Activated naive CD8-positive, alpha-beta T cell treated with anti-CD3 and anti-CD28 coated beads, Interleukin-2, amount 10 ng/mL, durations not matched to agents 7 days and 5 days (primary cell): Measurements from ENCODE around the gene SPACA9. TPM values are rescaled to one million over a fixed set of nuclear protein-coding genes. Genes with fewer than 3 reads are reported as not detected.

ENCODE experiments used
- ATAC-seq: fragments of 150-1000 bp; cut with Tn5 transposase; one replicate; pipeline ENCODE4 v1.10.0; 2021; ENCODE audit warnings: low read depth, moderate library complexity
- POLR2A ChIA-PET: fragments of 350-600 bp; sonication (Branson Sonifier 250); formaldehyde crosslinking; loops from one replicate; lab custom pipeline; 2021; ENCODE audit warnings: antibody characterized with exemption; lab: Charles Lee
- DNase-seq: peaks from one replicate; pipeline ENCODE4 v3.0.0; 2021
- H3K27ac Mint-ChIP-seq: one replicate; pipeline ENCODE4 v1.8.0; 2022; ENCODE audit warnings: mild to moderate bottlenecking, mixed read lengths
- H3K27me3 Mint-ChIP-seq: one replicate; pipeline ENCODE4 v1.8.0; 2022; ENCODE audit warnings: mild to moderate bottlenecking, moderate library complexity, mixed read lengths
- H3K36me3 Mint-ChIP-seq: one replicate; pipeline ENCODE4 v1.8.0; 2021; ENCODE audit warnings: mild to moderate bottlenecking, mixed read lengths
- H3K4me1 Mint-ChIP-seq: one replicate; pipeline ENCODE4 v1.8.0; 2021; ENCODE audit warnings: mixed read lengths
- H3K4me3 Mint-ChIP-seq: one replicate; pipeline ENCODE4 v1.8.0; 2022; ENCODE audit warnings: mild to moderate bottlenecking, moderate library complexity, mixed read lengths
- H3K9me3 Mint-ChIP-seq: one replicate; pipeline ENCODE4 v1.8.0; 2021; ENCODE audit warnings: mixed read lengths
- total RNA-seq, 2 experiments: library from RNA; stranded (reverse); gene quantifications; one replicate each; pipeline ENCODE4 v1.2.3, GENCODE V29; 2021

Gene SPACA9
- total RNA-seq, 2 experiments from 2014 or later, result 4.1 to 6.3 TPM

DNA sequence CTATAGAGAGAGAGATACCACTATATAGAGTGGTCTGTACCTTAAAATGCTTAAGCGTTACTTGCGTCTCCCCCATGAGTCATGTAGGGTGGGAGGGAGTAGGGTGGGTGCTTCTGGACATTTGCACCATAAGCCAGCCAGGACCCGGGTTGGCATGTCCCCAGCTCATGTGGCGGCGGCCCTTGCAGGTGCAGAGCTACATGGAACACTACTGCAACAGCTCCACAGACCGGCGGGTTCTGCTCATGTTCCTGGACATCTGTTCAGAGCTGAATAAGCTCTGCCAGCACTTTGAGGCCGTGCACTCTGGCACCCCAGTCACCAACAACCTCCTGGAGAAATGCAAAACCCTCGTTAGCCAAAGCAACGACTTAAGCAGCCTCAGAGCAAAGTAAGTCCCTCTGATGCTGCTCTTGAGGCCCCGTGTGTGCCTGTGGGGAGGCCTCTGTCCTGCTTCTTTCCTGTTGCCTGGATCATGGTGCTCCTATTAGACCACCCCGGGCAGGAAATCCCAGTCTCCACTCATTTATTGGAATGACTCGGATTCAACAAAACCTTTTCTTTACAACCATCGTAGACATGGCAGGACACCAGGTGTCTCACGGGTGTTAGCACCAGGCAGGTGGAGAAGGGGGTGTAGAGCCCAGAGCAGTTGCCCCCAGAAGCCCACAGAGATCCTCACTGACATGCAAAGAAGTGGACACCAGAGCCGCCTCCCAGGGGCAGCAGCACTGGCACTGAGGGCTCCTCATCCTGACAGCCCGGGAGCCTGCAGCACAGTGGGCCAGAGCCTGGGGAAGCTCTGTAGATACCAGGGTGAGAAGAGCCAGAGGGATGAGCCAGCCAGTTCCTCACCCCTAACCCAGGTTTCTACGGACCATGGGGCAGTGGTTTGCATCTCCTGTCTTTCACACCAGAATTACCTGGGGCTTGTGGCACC lies 8.8 kb downstream of the SPACA9 start:
- Mint-ChIP-seq H3K27ac (no peak overlapping the region), H3K4me3 (no peak overlapping the region), H3K4me1 (peaks cover 11% of the 10 kb centered on the region), H3K36me3 (no peaks in the 10 kb centered on the region), H3K27me3 (no peaks in the 10 kb centered on the region), H3K9me3 (no peaks in the 10 kb centered on the region)
- ATAC-seq, result no peak
- DNase-seq, result no peak
- POLR2A ChIA-PET, result interaction anchor here (1.4 kb wide), 1 partner anchor 36 kb away, joined by 3 read pairs; no protein-coding TSS in a partner anchor

DNA sequence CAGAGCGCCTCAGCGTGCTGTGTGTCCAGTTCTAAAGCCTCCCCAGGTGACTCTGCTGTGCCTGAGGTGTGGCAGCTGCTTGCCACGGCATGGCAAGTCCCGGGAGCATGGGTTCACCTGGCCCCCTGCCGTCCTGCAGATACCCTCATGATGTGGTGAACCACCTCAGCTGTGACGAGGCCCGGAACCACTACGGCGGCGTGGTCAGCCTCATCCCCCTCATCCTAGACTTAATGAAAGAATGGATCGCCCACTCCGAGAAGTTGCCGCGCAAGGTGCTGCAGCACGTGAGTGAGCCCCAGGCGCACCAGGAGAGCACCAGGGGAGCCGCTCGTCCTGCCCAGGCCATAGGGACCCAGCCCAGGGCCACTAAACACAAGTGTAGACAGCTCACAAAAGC lies 9.5 kb downstream of the SPACA9 start:
- peaks cover 5% of the 10 kb centered on the region for H3K4me1 Mint-ChIP-seq
- H3K27ac Mint-ChIP-seq, result no peak overlapping the region
- no peak overlapping the region for H3K4me3 Mint-ChIP-seq
- H3K36me3 Mint-ChIP-seq, result no peaks in the 10 kb centered on the region
- POLR2A ChIA-PET, result interaction anchor here (1.4 kb wide), 1 partner anchor 37 kb away, joined by 3 read pairs; no protein-coding TSS in a partner anchor
- H3K9me3 Mint-ChIP-seq, result no peaks in the 10 kb centered on the region
- no peak for DNase-seq
- ATAC-seq, result no peak
- no peaks in the 10 kb centered on the region for H3K27me3 Mint-ChIP-seq

GRCh38 chr9:132892400-132892799 lies 13.7 kb downstream of the SPACA9 start:
- no peak for ATAC-seq
- H3K4me3 Mint-ChIP-seq, result no peak overlapping the region

GRCh38 chr9:132894346-132894745 lies 15.6 kb downstream of the SPACA9 start:
- Mint-ChIP-seq H3K36me3 (peaks cover 5% of the 10 kb centered on the region), H3K9me3 (no peaks in the 10 kb centered on the region), H3K27ac (no peak overlapping the region), H3K27me3 (no peaks in the 10 kb centered on the region), H3K4me1 (peaks cover 1% of the 10 kb centered on the region), H3K4me3 (no peak overlapping the region)
- ATAC-seq, result no peak
- no peak for DNase-seq
- POLR2A ChIA-PET, result no interaction called here

More at GRCh38 chr9:132892400-132892799, 13.7 kb downstream of the SPACA9 start:
- DNase-seq, result no peak
- Mint-ChIP-seq H3K27ac (no peak overlapping the region), H3K9me3 (no peaks in the 10 kb centered on the region), H3K27me3 (no peaks in the 10 kb centered on the region), H3K4me1 (peaks cover 5% of the 10 kb centered on the region), H3K36me3 (peaks cover 3% of the 10 kb centered on the region)
- POLR2A ChIA-PET, result no interaction called here

- Mint-ChIP-seq H3K4me1 (peaks cover 1% of the 10 kb centered on the region), H3K9me3 (no peaks in the 10 kb centered on the region), H3K27me3 (no peaks in the 10 kb centered on the region), H3K27ac (no peak overlapping the region), H3K4me3 (no peak overlapping the region), H3K36me3 (peaks cover 5% of the 10 kb centered on the region)
- ATAC-seq (no peak), DNase-seq (no peak)
- POLR2A ChIA-PET, result interaction anchor here (0.6 kb wide), 1 partner anchor 15 kb away, joined by 5 read pairs; no protein-coding TSS in a partner anchor
Observed at GRCh38 chr9:132894862-132895835, 16.5 kb downstream of the SPACA9 start.

DNA sequence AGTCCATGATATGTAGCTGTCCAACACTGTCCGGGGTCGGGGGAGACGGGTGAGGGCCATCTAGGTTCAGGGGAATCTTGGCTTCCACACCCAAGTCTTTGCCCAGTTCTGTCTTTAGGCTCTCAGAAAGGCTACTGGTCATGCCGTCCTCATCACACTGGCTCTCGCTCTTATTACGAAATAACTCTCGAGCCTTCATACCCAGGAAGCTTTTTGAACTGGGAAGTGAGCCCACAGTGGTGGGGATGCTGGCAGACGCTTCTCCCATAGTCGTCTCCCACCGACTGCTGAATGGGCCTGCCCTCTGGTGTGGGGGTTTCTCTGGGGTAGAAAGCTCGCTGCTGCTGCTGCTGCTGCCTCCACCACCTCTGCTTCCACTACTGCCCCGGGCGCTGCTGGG lies 17.6 kb downstream of the SPACA9 start:
- Mint-ChIP-seq H3K9me3 (no peaks in the 10 kb centered on the region), H3K36me3 (peaks cover 11% of the 10 kb centered on the region), H3K27ac (no peak overlapping the region), H3K4me3 (no peak overlapping the region), H3K4me1 (peaks cover 3% of the 10 kb centered on the region), H3K27me3 (no peaks in the 10 kb centered on the region)
- DNase-seq (no peak), ATAC-seq (no peak)
- POLR2A ChIA-PET, result interaction anchor here (1.5 kb wide), 1 partner anchor 17 kb away, joined by 5 read pairs; no protein-coding TSS in a partner anchor

GRCh38 chr9:132896906-132897305 lies 18.2 kb downstream of the SPACA9 start:
- Mint-ChIP-seq H3K27me3 (no peaks in the 10 kb centered on the region), H3K36me3 (peaks cover 12% of the 10 kb centered on the region), H3K4me3 (no peak overlapping the region), H3K27ac (no peak overlapping the region), H3K4me1 (peaks cover 9% of the 10 kb centered on the region), H3K9me3 (no peaks in the 10 kb centered on the region)
- ATAC-seq, result no peak
- DNase-seq, result no peak
- POLR2A ChIA-PET, result interaction anchor here (0.7 to 1.5 kb wide), 2 partner anchors 17 to 70 kb away, joined by 3 to 5 read pairs; no protein-coding TSS in a partner anchor

DNA sequence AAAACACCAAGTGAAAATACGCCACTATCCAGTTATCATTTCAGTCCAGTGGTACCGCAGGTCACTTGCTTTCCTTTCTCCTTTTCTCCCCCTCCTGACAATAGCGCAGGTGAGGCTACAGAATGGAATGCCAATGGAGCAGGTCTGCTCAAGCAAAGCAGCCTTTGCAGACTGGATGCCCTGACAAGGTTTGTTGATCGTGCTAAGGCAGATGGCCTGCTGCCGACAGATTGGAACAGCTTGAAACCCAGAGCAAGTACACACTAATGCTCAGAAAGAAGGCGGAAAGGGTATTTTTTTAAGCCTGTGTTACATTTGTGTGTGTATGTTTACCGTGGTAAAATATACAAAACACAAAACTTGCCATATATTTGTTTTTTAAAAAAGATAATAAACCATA lies 19.4 kb downstream of the SPACA9 start:
- DNase-seq (no peak), ATAC-seq (no peak)
- Mint-ChIP-seq H3K27ac (no peak overlapping the region), H3K27me3 (no peaks in the 10 kb centered on the region), H3K9me3 (no peaks in the 10 kb centered on the region), H3K4me1 (peaks cover 14% of the 10 kb centered on the region), H3K36me3 (peaks cover 14% of the 10 kb centered on the region), H3K4me3 (no peak overlapping the region)
- POLR2A ChIA-PET, result no interaction called here

DNA sequence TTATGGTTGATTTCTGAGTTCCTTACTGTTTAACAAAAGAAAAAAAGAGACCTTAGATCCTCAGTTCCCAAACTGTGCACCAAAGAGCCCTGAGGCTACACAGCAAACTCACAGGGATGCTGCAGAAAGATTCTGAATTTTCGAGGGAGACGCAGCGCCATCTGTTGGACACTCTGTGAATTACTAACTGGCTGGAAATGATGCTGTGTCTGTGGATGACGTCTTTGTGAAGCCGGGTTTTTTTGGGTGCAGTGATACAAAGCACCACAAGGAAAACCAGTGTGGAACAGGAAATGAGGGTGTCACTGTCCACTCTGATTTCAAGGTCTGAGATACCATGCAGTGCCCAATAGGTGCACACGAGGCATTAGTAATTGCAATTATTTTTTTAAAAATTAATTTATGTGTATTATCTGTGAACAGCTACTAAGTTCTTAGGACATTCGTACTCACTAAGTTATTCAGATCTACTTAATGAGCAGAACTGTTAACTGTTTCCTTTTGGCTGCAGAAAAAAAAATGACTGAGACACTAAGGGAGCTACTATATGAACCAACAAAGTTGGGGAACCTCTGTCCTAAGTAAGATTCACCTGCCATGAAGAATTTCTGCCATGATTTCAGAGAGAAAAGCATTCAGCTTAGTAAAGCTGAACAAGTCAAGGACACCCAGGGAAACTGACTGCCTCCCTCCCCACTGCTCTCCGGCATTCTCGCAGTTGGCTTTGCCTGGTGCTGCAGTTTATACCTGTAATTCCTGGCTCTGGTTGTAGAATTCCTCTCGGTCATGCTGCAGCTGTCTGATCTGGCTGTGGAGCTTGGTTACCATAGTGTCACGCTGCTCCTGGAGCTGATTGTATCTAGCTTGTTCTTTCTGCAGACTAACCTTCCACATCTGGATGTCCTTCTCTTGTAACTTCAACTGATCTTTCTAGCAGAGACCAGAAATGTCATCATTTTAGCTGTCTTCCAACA lies 23.4 kb downstream of the SPACA9 start:
- peak overlapping the region; percentile 43 for H3K27ac Mint-ChIP-seq
- H3K9me3 Mint-ChIP-seq, result no peaks in the 10 kb centered on the region
- peak; percentile 92 for ATAC-seq
- H3K27me3 Mint-ChIP-seq, result no peaks in the 10 kb centered on the region
- POLR2A ChIA-PET, result interaction anchor here (0.9 to 2.1 kb wide), 2 partner anchors 22 to 43 kb away, joined by 4 to 5 read pairs; no protein-coding TSS in a partner anchor
- peak; percentile 74 for DNase-seq
- H3K4me3 Mint-ChIP-seq, result no peak overlapping the region
- H3K4me1 Mint-ChIP-seq, result peaks cover 14% of the 10 kb centered on the region
- H3K36me3 Mint-ChIP-seq, result peaks cover 13% of the 10 kb centered on the region

- Mint-ChIP-seq H3K36me3 (peaks cover 11% of the 10 kb centered on the region), H3K27me3 (no peaks in the 10 kb centered on the region), H3K4me1 (peaks cover 21% of the 10 kb centered on the region), H3K9me3 (no peaks in the 10 kb centered on the region), H3K4me3 (no peak overlapping the region), H3K27ac (no peak overlapping the region)
- POLR2A ChIA-PET, result interaction anchor here (1.2 to 2.1 kb wide), 2 partner anchors 14 to 41 kb away, joined by 4 to 5 read pairs; no protein-coding TSS in a partner anchor
- ATAC-seq (no peak), DNase-seq (no peak)
Observed at GRCh38 chr9:132903574-132904492, 25.1 kb downstream of the SPACA9 start.

DNA sequence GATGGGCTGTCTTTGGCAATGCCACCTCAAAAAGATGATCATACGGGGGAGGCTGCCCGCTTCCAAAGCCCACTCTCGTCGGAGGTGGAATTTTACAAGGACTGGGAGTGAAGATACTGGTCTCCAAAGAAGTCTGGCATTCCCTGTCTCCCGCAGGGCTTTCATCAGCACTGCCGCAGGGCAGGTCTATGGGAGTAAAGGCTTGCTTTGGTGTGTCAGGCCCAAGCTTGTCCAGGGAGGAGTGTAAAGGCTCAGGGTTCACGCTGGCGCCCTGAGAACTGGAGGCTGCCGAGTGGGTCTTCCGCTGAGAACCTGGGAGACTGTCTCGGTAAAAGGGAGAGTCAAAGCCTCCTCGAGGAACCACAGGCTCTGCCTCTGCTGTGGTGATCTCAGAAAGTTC lies 27.0 kb downstream of the SPACA9 start:
- Mint-ChIP-seq H3K9me3 (no peaks in the 10 kb centered on the region), H3K36me3 (peaks cover 13% of the 10 kb centered on the region), H3K27ac (no peak overlapping the region), H3K4me1 (peaks cover 24% of the 10 kb centered on the region), H3K27me3 (no peaks in the 10 kb centered on the region), H3K4me3 (no peak overlapping the region)
- ATAC-seq (no peak), DNase-seq (no peak)
- POLR2A ChIA-PET, result no interaction called here
